GM18520 (cell line): ENCODE measurements around the gene SLC25A15.
"Not testable (repeated sequence)": the region's sequence is repeated elsewhere in the genome, so short reads cannot be mapped to it uniquely, and the experiment has no call there.

Experiments
- ATAC-seq: cut with Tn5 transposase; IDR thresholded peaks from one replicate; pipeline ENCODE4 v1.9.1; 2021; ENCODE audit not compliant: unreplicated experiment

SLC25A15 gene

DNA sequence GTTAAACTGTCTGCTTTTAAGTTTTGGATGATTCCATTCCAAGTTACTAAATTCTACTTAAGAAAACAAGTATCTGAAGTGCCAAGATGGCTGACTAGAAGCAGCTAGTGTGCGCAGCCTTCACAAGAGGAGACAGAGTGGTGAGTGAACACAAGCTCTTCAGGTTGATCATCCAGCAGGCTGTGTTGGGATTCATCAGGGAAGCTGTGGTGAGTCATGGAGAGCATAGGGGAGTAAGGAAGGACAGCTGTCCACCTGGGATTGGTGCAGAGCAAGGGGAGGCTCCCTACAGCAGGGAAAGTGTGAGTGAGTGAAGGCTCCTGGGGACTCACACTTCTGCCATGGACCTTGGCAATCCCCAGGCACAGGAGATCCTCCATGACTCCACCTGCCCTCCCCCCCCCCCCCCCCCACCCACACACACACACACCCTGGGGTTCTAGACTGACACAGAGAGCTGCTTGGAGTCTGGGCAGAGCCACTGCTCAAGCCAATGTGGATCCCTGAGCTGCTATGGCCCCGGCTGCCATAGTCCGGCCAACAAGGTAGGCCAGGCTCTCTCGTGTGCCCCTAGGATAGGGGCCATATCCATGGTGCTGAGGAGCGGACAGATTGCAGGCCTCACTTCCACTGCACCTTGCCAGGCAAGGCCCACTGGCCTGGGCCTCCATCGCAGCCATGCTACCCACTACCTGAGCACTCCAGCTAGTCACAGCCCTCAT, 23.5 kb downstream of the SLC25A15 start:
- no peak for ATAC-seq

DNA sequence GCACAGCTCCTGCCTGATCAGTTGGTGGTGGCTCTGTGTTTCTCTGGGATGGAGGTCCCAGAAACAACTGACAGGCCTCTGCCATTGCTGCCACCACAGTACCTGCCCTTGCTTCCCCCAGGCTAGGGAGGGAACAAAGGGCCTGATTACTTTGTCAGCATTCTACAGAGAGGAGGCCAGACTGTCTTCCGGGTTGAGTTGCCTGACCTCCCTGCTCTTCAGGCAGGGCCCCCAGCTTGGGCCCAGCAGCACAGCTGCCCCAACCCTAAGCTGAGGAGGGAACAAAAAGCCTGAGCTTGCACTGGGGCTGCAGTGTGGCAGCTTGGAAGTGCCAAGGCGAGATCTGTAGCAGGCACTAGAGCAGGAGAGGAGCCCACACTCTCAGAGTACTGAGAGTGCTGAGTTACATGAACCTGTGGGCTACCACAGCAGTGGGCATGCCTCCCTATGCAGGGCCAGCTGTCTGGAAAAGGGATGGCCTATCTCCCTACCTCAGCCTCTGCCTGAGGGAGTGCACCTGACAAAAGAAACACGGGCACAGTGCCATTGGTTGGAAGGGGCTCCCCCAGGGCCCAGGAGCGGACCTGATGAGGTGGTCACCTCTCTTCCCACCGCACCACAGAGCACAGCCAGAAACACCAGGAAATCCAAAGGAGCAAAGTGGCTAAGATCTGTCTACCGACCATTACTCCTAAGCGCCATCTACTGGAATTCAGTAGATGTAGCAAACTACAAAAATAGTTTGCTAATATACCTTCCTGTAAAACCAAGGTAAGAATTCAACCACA, 24.4 kb downstream of the SLC25A15 start:
- ATAC-seq: no peak

DNA sequence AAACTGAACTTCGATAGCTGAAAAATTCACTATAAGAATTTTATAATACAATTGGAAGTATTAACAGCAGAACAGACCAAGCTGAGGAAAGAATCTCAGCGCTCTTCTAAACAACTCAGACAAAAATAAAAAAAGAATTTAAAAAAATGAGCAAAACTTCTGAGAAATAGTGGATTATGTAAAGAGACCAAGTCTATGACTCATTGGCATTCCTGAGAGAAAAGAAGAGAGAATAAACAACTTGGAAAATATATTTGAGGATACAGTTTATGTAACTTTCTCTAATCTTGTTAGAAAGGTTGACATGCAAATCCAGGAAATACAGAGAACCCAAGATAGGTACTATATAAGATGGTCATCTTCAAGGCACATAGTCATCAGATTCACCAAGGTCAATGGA, 25.4 kb downstream of the SLC25A15 start:
- ATAC-seq: no peak

- peak; percentile 51 for ATAC-seq
Observed at GRCh38 chr13:40818926-40819325, 29.5 kb downstream of the SLC25A15 start.

GRCh38 chr13:40819797-40820315, 30.4 kb downstream of the SLC25A15 start:
- no peak for ATAC-seq

GRCh38 chr13:40839725-40840124, 50.3 kb downstream of the SLC25A15 start:
- ATAC-seq: not testable (repeated sequence)

DNA sequence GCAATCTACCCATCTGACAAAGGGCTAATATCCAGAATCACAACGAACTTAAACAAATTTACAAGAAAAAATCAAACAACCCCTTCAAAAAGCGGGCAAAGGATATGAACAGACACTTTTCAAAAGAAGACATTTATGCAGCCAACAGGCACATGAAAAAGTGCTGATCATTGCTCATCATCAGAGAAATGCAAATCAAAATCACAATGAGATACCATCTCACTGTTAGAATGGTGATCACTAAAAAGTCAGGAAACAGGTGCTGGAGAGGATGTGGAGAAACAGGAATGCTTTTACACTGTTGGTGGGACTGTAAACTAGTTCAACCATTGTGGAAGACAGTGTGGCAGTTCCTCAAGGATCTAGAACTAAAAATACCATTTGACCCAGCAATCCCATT, 51.5 kb downstream of the SLC25A15 start:
- ATAC-seq: not testable (repeated sequence)
